Naive thymus-derived CD4-positive, alpha-beta T cell (primary cell): Measurements from ENCODE around the gene FRG1. TPM values are rescaled to one million over a fixed set of nuclear protein-coding genes. Genes with fewer than 3 reads are reported as not detected.
"Not testable (repeated sequence)": the region's sequence is repeated elsewhere in the genome, so short reads cannot be mapped to it uniquely, and the experiment has no call there.

ENCODE experiments used
- ATAC-seq: fragments of 150-1000 bp; cut with Tn5 transposase; 2 replicates; pipeline ENCODE4 v1.10.0; 2021; ENCODE audit warnings: mild to moderate bottlenecking, moderate library complexity
- CTCF ChIA-PET: fragments of 350-600 bp; sonication (Branson Sonifier 250); formaldehyde crosslinking; loops from one replicate; lab custom pipeline; 2021; ENCODE audit warnings: antibody characterized with exemption; lab: Charles Lee
- POLR2A ChIA-PET: fragments of 350-600 bp; sonication (Branson Sonifier 250); formaldehyde crosslinking; loops from one replicate; lab custom pipeline; 2021; ENCODE audit warnings: antibody characterized with exemption, inconsistent platforms; lab: Charles Lee
- DNase-seq, 9 donors: peaks; one replicate each; pipeline versions ENCODE4 v3.0.0 to v3.0.0-alpha.2; 2020 to 2022; ENCODE audit warnings: mixed read lengths in 1 of 9
- H3K27ac ChIP-seq: one replicate; pipeline ENCODE4 v1.7.0; 2013; ENCODE audit warnings: mild to moderate bottlenecking, low read depth, low read length, moderate library complexity
- H3K27me3 ChIP-seq, 2 donors: one replicate each; pipeline ENCODE4 v1.7.0; 2013; ENCODE audit warnings: low read length in 2 of 2, mild to moderate bottlenecking in 2 of 2, moderate library complexity in 2 of 2; ENCODE audit not compliant: control insufficient read depth in 2 of 2, insufficient read depth in 2 of 2
- H3K36me3 ChIP-seq, 3 experiments: 1 replicate in 2 of 3; 2 replicates in 1 of 3; pipeline ENCODE4 v1.7.0; 2013; ENCODE audit warnings: low read length in 3 of 3, mild to moderate bottlenecking in 3 of 3, moderate library complexity in 1 of 3; ENCODE audit not compliant: insufficient read depth in 3 of 3, control insufficient read depth in 2 of 3
- H3K4me1 ChIP-seq, 2 donors: one replicate each; pipeline ENCODE4 v1.7.0; 2013; ENCODE audit warnings: low read length in 2 of 2, mild to moderate bottlenecking in 2 of 2, moderate library complexity in 1 of 2; ENCODE audit not compliant: control insufficient read depth in 2 of 2, insufficient read depth in 2 of 2
- H3K4me3 ChIP-seq: 2 replicates; pipeline ENCODE4 v1.7.0; 2013; ENCODE audit warnings: mild to moderate bottlenecking, low read length
- H3K9me3 ChIP-seq, 3 experiments: 1 replicate in 2 of 3; 2 replicates in 1 of 3; pipeline ENCODE4 v1.7.0; 2013; ENCODE audit warnings: low read length in 3 of 3; ENCODE audit not compliant: control insufficient read depth in 2 of 3
- H3K27ac Mint-ChIP-seq, 9 donors: one replicate each; pipeline ENCODE4 v1.8.0; 2020 to 2022; ENCODE audit warnings: mixed read lengths in 9 of 9, mild to moderate bottlenecking in 8 of 9, moderate library complexity in 5 of 9, inconsistent platforms in 2 of 9
- H3K27me3 Mint-ChIP-seq, 5 donors: one replicate each; pipeline ENCODE4 v1.8.0; 2021 to 2022; ENCODE audit warnings: mixed read lengths in 5 of 5, mild to moderate bottlenecking in 1 of 5
- H3K36me3 Mint-ChIP-seq, 5 donors: one replicate each; pipeline ENCODE4 v1.8.0; 2020 to 2022; ENCODE audit warnings: mixed read lengths in 5 of 5, mild to moderate bottlenecking in 3 of 5, inconsistent platforms in 1 of 5
- H3K4me1 Mint-ChIP-seq, 7 donors: one replicate each; pipeline ENCODE4 v1.8.0; 2020 to 2022; ENCODE audit warnings: mixed read lengths in 7 of 7, mild to moderate bottlenecking in 3 of 7, inconsistent platforms in 1 of 7
- H3K4me3 Mint-ChIP-seq, 10 donors: one replicate each; pipeline ENCODE4 v1.8.0; 2020 to 2022; ENCODE audit warnings: mild to moderate bottlenecking in 10 of 10, mixed read lengths in 10 of 10, moderate library complexity in 6 of 10, inconsistent platforms in 2 of 10
- H3K9me3 Mint-ChIP-seq, 11 donors: one replicate each; pipeline ENCODE4 v1.8.0; 2020 to 2022; ENCODE audit warnings: mixed read lengths in 11 of 11, mild to moderate bottlenecking in 4 of 11, inconsistent platforms in 1 of 11, moderate library complexity in 1 of 11
- intact Hi-C, 2 donors: fragments of 100-400 bp; cut with micrococcal nuclease; formaldehyde crosslinking; loops; one replicate each; pipeline ENCODE4 v1.15.1; 2023
- polyA plus RNA-seq, 2 donors: library from polyadenylated mRNA; unstranded; fragments of 300-500 nt; fragmentation: Illumina TruSeq; gene quantifications; one replicate each; pipeline ENCODE4 v1.2.3, GENCODE V29; 2021
- total RNA-seq, 6 experiments: library from RNA in 5 of 6; stranded (reverse) in 5 of 6; gene quantifications; 1 replicate in 5 of 6; 2 replicates in 1 of 6; pipeline ENCODE4 v1.2.3 and lab custom pipeline; 2021 to 2026

Gene FRG1
- total and polyA plus RNA-seq, 7 experiments from 2014 or later: 45.0 to 75.0 (median 55.1) TPM

DNA sequence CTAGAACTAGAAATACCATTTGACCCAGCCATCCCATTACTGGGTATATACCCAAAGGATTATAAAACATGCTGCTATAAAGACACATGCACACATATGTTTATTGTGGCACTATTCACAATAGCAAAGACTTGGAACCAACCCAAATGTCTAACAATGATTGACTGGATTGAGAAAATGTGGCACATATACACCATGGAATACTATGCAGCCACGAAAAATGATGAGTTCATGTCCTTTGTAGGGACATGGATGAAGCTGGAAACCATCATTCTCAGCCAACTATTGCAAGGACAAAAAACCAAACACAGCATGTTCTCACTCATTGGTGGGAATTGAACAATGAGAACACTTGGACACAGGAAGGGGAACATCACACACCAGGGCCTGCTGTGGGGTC lies 28.6 kb downstream of the FRG1 start:
- H3K9me3 ChIP-seq, ATAC-seq, POLR2A ChIA-PET, H3K4me3 Mint-ChIP-seq, DNase-seq, H3K27ac ChIP-seq, H3K4me3 ChIP-seq, H3K27me3 ChIP-seq, H3K36me3 ChIP-seq, CTCF ChIA-PET, intact Hi-C loops, H3K4me1 Mint-ChIP-seq, H3K27ac Mint-ChIP-seq, H3K4me1 ChIP-seq: not testable (repeated sequence)
- peaks cover 2 to 18% (median 5%) of the 10 kb centered on the region in 5 donors for H3K36me3 Mint-ChIP-seq
- H3K27me3 Mint-ChIP-seq: peaks cover 0 to 23% (median 4%) of the 10 kb centered on the region in 5 donors
- peaks cover 10 to 50% (median 25%) of the 10 kb centered on the region in 11 donors for H3K9me3 Mint-ChIP-seq

DNA sequence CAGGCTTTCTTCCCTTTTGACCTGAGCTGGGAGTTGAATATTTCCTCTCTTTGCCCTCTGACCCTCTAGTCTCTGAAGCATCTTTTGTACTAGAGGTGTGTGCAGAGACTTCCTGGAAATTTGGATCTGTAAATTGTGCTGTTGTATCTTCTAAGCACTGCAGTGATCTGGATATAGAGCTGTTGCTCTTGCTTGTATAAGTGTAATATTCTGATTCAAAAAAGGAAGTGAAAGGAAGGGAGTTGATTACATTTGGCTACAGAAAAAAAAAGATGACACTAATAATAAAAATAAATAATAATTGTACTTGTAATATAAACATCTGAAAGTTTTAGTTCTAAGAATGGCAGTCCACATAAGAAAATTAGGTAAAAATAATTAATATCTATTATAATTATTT lies 33.0 kb downstream of the FRG1 start:
- no peak for DNase-seq
- H3K36me3 ChIP-seq: no peaks in the 10 kb centered on the region
- no peaks in the 10 kb centered on the region for H3K4me1 Mint-ChIP-seq
- no peaks in the 10 kb centered on the region for H3K36me3 Mint-ChIP-seq
- intact Hi-C loops: loop anchor here in 1 of 2 donors (2.0 kb wide), 1 partner anchor 21 kb away; no protein-coding TSS in a partner anchor
- H3K27me3 Mint-ChIP-seq: peaks cover 3 to 23% (median 12%) of the 10 kb centered on the region in 5 donors
- H3K4me3 Mint-ChIP-seq: no peak overlapping the region
- no peak overlapping the region for H3K4me3 ChIP-seq
- no peaks in the 10 kb centered on the region for H3K4me1 ChIP-seq
- H3K27me3 ChIP-seq: no peaks in the 10 kb centered on the region
- CTCF ChIA-PET: no interaction called here
- H3K9me3 Mint-ChIP-seq: peaks cover 0 to 18% (median 6%) of the 10 kb centered on the region in 11 donors
- ATAC-seq: no peak
- H3K9me3 ChIP-seq: no peaks in the 10 kb centered on the region
- POLR2A ChIA-PET: no interaction called here
- no peak overlapping the region for H3K27ac ChIP-seq
- no peak overlapping the region for H3K27ac Mint-ChIP-seq

GRCh38 chr4:189974056-189974455 lies 33.4 kb downstream of the FRG1 start:
- no peaks in the 10 kb centered on the region for H3K27me3 ChIP-seq
- Mint-ChIP-seq H3K4me1 (no peaks in the 10 kb centered on the region), H3K4me3 (no peak overlapping the region), H3K27ac (no peak overlapping the region), H3K36me3 (no peaks in the 10 kb centered on the region), H3K27me3 (peaks cover 3 to 23% (median 13%) of the 10 kb centered on the region in 5 donors), H3K9me3 (peaks cover 0 to 18% (median 5%) of the 10 kb centered on the region in 11 donors)
- ChIA-PET POLR2A (no interaction called here), CTCF (no interaction called here)
- H3K36me3 ChIP-seq: no peaks in the 10 kb centered on the region
- intact Hi-C loops: no loop called here
- DNase-seq (no peak), ATAC-seq (no peak)
- H3K27ac ChIP-seq: no peak overlapping the region
- no peaks in the 10 kb centered on the region for H3K9me3 ChIP-seq
- H3K4me1 ChIP-seq: no peaks in the 10 kb centered on the region
- no peak overlapping the region for H3K4me3 ChIP-seq

DNA sequence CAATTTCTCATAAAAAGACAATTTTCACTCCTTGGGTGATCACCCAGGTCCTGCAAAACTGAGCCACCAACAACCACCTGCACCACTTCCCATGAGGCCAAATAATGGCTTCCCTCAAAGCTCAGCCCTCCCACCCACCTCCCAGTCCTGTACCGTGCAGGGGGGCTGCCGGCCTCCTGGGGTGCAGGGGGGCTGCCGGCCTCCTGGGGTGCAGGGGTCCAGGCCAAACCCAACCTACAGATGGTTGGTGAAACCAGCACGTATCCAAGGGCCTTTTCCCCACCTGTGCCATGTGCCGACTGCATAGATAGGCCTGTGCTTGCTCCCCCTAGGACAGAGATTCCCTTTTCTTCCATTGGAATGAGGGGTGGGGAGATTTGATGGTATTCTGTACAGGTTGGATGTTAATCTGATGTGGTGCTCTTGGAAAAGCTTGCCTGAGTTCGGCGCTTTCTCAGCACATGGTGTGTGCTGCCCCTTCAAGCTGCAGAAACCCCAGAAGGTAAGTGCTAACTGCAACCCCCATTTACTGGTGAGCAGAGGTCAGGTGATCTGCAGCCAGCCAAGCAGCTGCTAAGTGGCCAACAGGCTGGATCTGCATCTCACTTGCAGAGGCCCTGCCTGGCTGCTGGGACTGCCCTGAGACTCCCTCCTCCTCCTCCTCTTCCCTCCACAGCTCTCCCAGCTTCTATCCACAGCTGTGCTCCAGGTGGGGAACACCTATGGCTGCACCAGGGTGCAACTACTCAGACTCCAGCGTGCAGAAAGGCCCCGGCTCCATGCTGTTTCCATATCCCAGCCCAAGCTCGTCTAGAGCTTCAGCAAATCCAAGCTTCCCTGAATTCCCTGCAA lies 38.8 kb downstream of the FRG1 start:
- Histone ChIP-seq H3K4me3 (no peak overlapping the region), H3K36me3 (no peaks in the 10 kb centered on the region), H3K27ac (no peak overlapping the region), H3K4me1 (no peaks in the 10 kb centered on the region), H3K9me3 (no peaks in the 10 kb centered on the region), H3K27me3 (no peaks in the 10 kb centered on the region)
- ChIA-PET CTCF (no interaction called here), POLR2A (no interaction called here)
- H3K27ac Mint-ChIP-seq: peak overlapping the region in 1 of 9 donors; percentile 14
- H3K9me3 Mint-ChIP-seq: peaks cover 0 to 4% (median 2%) of the 10 kb centered on the region in 11 donors
- intact Hi-C loops: no loop called here
- peaks cover 0 to 2% (median 0%) of the 10 kb centered on the region in 7 donors for H3K4me1 Mint-ChIP-seq
- peaks cover 0 to 13% (median 0%) of the 10 kb centered on the region in 5 donors for H3K27me3 Mint-ChIP-seq
- ATAC-seq: no peak
- H3K4me3 Mint-ChIP-seq: no peak overlapping the region
- no peak for DNase-seq
- H3K36me3 Mint-ChIP-seq: no peaks in the 10 kb centered on the region

- H3K27me3 ChIP-seq, H3K36me3 ChIP-seq, DNase-seq, H3K4me3 Mint-ChIP-seq, H3K4me1 ChIP-seq, ATAC-seq, H3K4me3 ChIP-seq, H3K27ac ChIP-seq, CTCF ChIA-PET, H3K4me1 Mint-ChIP-seq, H3K36me3 Mint-ChIP-seq, intact Hi-C loops, POLR2A ChIA-PET, H3K9me3 ChIP-seq, H3K9me3 Mint-ChIP-seq: not testable (repeated sequence)
- Mint-ChIP-seq H3K27ac (peak overlapping the region in 1 of 9 donors; percentile 38), H3K27me3 (peaks cover 0 to 13% (median 0%) of the 10 kb centered on the region in 5 donors)
Observed at GRCh38 chr4:189980292-189980691, 39.6 kb downstream of the FRG1 start.

DNA sequence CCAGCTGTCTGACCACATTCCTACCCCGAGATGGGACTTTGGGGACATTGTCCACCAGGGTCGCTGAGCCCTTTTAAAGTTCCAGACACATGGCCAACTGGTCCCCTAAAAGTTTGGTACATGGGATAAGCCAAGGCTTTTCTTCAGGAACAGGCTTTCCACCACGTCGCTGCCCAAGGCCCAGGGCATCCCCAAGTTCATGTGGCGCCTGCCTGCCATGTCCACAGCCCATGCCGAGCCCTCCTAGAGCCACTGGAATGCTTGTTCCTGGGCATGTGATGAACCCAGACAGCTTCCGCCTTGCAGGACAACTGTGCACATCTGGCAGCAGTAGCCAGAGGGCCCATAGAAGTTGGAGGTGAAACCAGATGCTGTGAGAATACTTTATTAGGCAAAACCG lies 41.3 kb downstream of the FRG1 start:
- no peaks in the 10 kb centered on the region for H3K36me3 Mint-ChIP-seq
- Histone ChIP-seq H3K36me3 (no peaks in the 10 kb centered on the region), H3K27me3 (no peaks in the 10 kb centered on the region), H3K27ac (no peak overlapping the region), H3K4me3 (no peak overlapping the region), H3K4me1 (no peaks in the 10 kb centered on the region), H3K9me3 (no peaks in the 10 kb centered on the region)
- peaks cover 0 to 4% (median 0%) of the 10 kb centered on the region in 5 donors for H3K27me3 Mint-ChIP-seq
- intact Hi-C loops: no loop called here
- ChIA-PET CTCF (no interaction called here), POLR2A (no interaction called here)
- ATAC-seq (no peak), DNase-seq (no peak)
- H3K4me3 Mint-ChIP-seq: no peak overlapping the region
- H3K27ac Mint-ChIP-seq: no peak overlapping the region
- peaks cover 0 to 4% (median 2%) of the 10 kb centered on the region in 11 donors for H3K9me3 Mint-ChIP-seq
- H3K4me1 Mint-ChIP-seq: peaks cover 0 to 2% (median 0%) of the 10 kb centered on the region in 7 donors
